ENCODE data around the gene PEPD.

- TF ChIP-seq CTCF (conservative IDR thresholded peaks at IDR 0.05; ENCODE audit: low read length) (no peak), EZH2phosphoT487 (IDR thresholded peaks at IDR 0.05; ENCODE audit: borderline replicate concordance) (no peak)
Observed at GRCh38 chr19:33388725-33389420, 132.7 kb downstream of the PEPD start.
